HEK293T (cell line): ENCODE results near the gene SPRY1.

Experiments used
- CTCF ChIA-PET: fragments of 350-600 bp; formaldehyde crosslinking; extraction: SDS; loops from one replicate; lab custom pipeline; 2021; ENCODE audit warnings: antibody characterized with exemption, inconsistent platforms; lab: Yijun Ruan, JAX
- POLR2A ChIA-PET: fragments of 350-600 bp; formaldehyde crosslinking; extraction: SDS; loops from one replicate; lab custom pipeline; 2020; ENCODE audit warnings: antibody characterized with exemption, inconsistent platforms; lab: Yijun Ruan, JAX
- DNase-seq: peaks from one replicate; pipeline ENCODE4 v3.0.0; 2012; ENCODE audit warnings: mixed read lengths; ENCODE audit errors: extremely low spot score
- ARNT ChIP-seq: fragments of 450-650 bp; IDR thresholded peaks from 2 replicates; pipeline ENCODE4 v1.6.1; 2017; ENCODE audit warnings: mild to moderate bottlenecking
- BHLHE40 ChIP-seq: fragments of 450-650 bp; IDR thresholded peaks from 2 replicates; pipeline ENCODE4 v1.6.1; 2016; ENCODE audit warnings: mild to moderate bottlenecking, moderate library complexity, borderline replicate concordance
- CTBP1 ChIP-seq: fragments of 450-650 bp; IDR thresholded peaks from 2 replicates; pipeline ENCODE4 v1.6.1; 2016; ENCODE audit warnings: borderline replicate concordance
- ELF4 ChIP-seq: fragments of 450-650 bp; IDR thresholded peaks from 2 replicates; pipeline ENCODE4 v1.6.1; 2017; ENCODE audit warnings: antibody characterized with exemption
- FOXA1 ChIP-seq: fragments of 450-650 bp; IDR thresholded peaks from 2 replicates; pipeline ENCODE4 v1.6.1; 2016; ENCODE audit warnings: mild to moderate bottlenecking
- FOXK2 ChIP-seq: fragments of 450-650 bp; IDR thresholded peaks from 2 replicates; pipeline ENCODE4 v1.6.1; 2016; ENCODE audit warnings: mild to moderate bottlenecking
- FOXM1 ChIP-seq: fragments of 450-650 bp; IDR thresholded peaks from 2 replicates; pipeline ENCODE4 v1.6.1; 2017; ENCODE audit warnings: mild to moderate bottlenecking, borderline replicate concordance
- HDGF ChIP-seq: fragments of 450-650 bp; IDR thresholded peaks from 2 replicates; pipeline ENCODE4 v1.6.1; 2017; ENCODE audit warnings: antibody characterized with exemption, borderline replicate concordance
- L3MBTL2 ChIP-seq: fragments of 450-650 bp; conservative IDR thresholded peaks from 2 replicates; pipeline ENCODE4 v1.6.1; 2016; ENCODE audit warnings: mild to moderate bottlenecking
- LEF1 ChIP-seq: fragments of 450-650 bp; IDR thresholded peaks from 2 replicates; pipeline ENCODE4 v1.6.1; 2017; ENCODE audit warnings: mild to moderate bottlenecking, borderline replicate concordance
- NFRKB ChIP-seq: fragments of 450-650 bp; IDR thresholded peaks from 2 replicates; pipeline ENCODE4 v1.6.1; 2016; ENCODE audit warnings: mild to moderate bottlenecking, moderate library complexity
- SP1 ChIP-seq: fragments of 450-650 bp; IDR thresholded peaks from 2 replicates; pipeline ENCODE4 v1.6.1; 2017
- SUZ12 ChIP-seq: fragments of 450-650 bp; IDR thresholded peaks from 2 replicates; pipeline ENCODE4 v1.6.1; 2016; ENCODE audit warnings: mild to moderate bottlenecking
- TARDBP ChIP-seq: fragments of 450-650 bp; IDR thresholded peaks from 2 replicates; pipeline ENCODE4 v1.6.1; 2016
- ZNF384 ChIP-seq: fragments of 450-650 bp; IDR thresholded peaks from 2 replicates; pipeline ENCODE4 v1.6.1; 2016
- TF ChIP-seq, protein P1 (sequence below): fragments of 450-650 bp; IDR thresholded peaks from 2 replicates; pipeline ENCODE4 v1.6.1; 2016

Gene SPRY1

DNA sequence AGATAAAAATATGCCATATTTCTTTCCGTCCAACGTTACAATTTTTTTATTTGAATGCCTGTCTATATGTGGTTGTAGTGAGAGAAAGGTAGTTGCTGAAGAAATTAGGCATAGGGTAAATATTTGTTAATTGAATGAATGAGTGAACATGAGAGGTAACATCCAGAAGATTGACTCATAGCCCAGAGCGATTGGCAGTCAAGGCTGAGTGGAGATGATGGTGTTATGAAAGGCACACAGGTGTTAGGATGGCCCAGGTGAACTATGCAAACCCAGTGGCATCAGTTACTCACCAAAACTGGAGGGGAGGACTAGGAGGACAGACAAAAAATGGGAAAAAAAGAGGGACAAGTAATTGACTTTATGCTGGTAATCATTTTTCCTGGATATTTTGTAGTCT is 31.7 kb upstream of the SPRY1 start:
- DNase-seq, result no peak
- no peak for TF ChIP-seq CTBP1
- no peak for TF ChIP-seq LEF1
- TF ChIP-seq FOXK2, result no peak
- POLR2A ChIA-PET, result no interaction called here
- CTCF ChIA-PET, result no interaction called here

- DNase-seq, result no peak
- CTCF ChIA-PET, result no interaction called here
- POLR2A ChIA-PET, result no interaction called here
- TF ChIP-seq ELF4 (no peak), ARNT (no peak), LEF1 (no peak)
Measured at GRCh38 chr4:123365412-123365811, 31.2 kb upstream of the SPRY1 start.

GRCh38 chr4:123366144-123366748 is 30.3 kb upstream of the SPRY1 start:
- CTCF ChIA-PET, result no interaction called here
- no peak for TF ChIP-seq ELF4
- TF ChIP-seq, protein P1, sequence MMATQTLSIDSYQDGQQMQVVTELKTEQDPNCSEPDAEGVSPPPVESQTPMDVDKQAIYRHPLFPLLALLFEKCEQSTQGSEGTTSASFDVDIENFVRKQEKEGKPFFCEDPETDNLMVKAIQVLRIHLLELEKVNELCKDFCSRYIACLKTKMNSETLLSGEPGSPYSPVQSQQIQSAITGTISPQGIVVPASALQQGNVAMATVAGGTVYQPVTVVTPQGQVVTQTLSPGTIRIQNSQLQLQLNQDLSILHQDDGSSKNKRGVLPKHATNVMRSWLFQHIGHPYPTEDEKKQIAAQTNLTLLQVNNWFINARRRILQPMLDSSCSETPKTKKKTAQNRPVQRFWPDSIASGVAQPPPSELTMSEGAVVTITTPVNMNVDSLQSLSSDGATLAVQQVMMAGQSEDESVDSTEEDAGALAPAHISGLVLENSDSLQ, result no peak
- no peak for TF ChIP-seq FOXM1
- no peak for TF ChIP-seq TARDBP
- no peak for TF ChIP-seq L3MBTL2
- no peak for TF ChIP-seq SUZ12
- no peak for TF ChIP-seq NFRKB
- TF ChIP-seq BHLHE40, result no peak
- no peak for TF ChIP-seq FOXK2
- no peak for TF ChIP-seq ZNF384
- DNase-seq, result no peak
- POLR2A ChIA-PET, result no interaction called here

- no peak for DNase-seq
- no peak for TF ChIP-seq NFRKB
- TF ChIP-seq, protein P1, result no peak
- no peak for TF ChIP-seq SUZ12
- ChIA-PET POLR2A (no interaction called here), CTCF (no interaction called here)
Measured at GRCh38 chr4:123378794-123379193, 17.8 kb upstream of the SPRY1 start.

DNA sequence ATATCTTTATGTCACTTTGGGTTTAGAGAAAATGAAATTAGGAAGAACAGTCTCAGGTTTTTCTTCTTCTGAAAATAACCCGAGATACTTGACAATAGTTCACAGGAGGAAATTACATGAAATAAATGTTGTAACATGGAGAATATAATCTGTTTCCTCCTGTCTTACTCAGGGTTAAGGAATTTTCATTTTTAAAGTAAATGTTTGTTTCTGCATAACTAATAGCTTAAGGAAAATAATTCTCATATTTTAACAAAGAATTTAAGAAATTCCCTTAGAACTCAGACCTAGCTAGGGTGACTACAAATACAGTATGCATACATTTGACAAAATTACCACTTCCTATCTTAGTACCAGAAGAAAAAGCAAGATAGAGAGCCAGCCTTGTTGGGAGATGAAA is 17.2 kb upstream of the SPRY1 start:
- CTCF ChIA-PET, result no interaction called here
- POLR2A ChIA-PET, result no interaction called here
- no peak for TF ChIP-seq HDGF
- no peak for TF ChIP-seq LEF1
- TF ChIP-seq FOXK2, result no peak
- TF ChIP-seq ELF4, result no peak
- no peak for DNase-seq

DNA sequence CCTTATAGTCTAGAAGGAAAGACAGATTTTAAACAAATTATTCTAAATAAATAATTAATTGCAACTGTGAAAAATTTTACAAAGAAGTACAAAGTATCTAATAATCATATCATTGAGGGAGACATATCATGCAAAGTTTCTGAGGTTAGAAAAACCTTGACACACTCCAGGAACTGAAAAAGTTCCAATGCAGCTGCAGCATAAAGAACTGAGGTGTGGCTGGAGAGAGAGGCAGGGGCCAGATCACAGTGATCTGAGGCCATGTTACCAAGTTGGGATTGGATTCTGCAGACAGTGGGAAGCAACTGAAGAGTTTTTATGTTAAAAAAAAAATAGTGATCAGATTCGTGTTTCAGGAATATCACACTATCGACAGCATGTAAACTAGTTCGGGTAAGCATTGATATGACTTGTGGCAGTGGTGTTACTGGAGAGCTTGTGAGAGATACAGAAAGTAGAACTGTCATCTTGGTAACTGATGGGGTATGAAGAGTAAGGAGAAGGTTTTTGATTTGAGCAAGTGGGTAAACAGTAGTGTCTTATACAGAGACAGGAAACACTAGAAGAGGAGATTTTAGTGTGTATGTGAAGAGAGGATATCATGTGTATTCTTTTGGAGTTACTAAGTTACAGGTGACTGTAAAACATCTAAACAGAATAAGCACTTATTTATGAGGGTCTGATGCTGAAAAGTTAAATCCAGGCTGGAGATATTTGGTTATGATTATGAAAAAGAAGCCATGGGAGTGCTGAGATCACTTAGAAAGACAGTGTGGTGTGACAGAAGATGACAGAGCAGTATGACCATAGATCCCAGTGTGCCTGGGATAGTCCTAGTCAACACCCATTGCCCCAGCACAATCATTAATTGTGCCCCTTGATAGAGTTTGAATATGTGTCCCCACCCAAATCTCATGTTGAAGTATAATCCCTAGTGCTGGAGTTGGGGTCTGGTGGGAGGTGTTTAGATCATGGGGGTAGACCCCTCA is 15.6 kb upstream of the SPRY1 start:
- no peak for DNase-seq
- CTCF ChIA-PET, result no interaction called here
- POLR2A ChIA-PET, result no interaction called here
- TF ChIP-seq ZNF384, result no peak
- TF ChIP-seq L3MBTL2, result no peak

DNA sequence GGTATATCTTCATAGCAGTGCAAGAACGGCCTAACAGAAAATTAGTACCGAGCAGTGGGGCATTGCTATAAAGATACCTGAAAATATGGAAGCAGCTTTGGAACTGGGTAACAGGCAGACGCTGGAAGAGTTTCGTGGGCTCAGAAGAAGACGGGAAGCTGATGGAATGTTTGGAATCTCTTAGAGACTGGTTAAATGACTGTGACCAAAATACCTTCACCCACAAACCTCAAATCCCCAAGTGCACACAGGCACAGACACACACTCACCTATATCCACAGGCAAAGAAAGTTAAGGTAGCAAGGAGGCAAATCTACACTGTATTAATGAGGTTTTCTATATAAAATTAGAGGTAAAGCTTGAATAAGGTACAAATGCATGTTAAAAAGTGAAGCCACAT is 14.6 kb upstream of the SPRY1 start:
- DNase-seq, result no peak
- ChIA-PET POLR2A (no interaction called here), CTCF (no interaction called here)
- no peak for TF ChIP-seq FOXA1
- TF ChIP-seq TARDBP, result no peak
- no peak for TF ChIP-seq SP1
- no peak for TF ChIP-seq LEF1

GRCh38 chr4:123383566-123383965 is 13.0 kb upstream of the SPRY1 start:
- CTCF ChIA-PET, result no interaction called here
- POLR2A ChIA-PET, result no interaction called here
- DNase-seq, result no peak
- no peak for TF ChIP-seq LEF1
- TF ChIP-seq HDGF, result no peak
- no peak for TF ChIP-seq BHLHE40
- no peak for TF ChIP-seq L3MBTL2
- no peak for TF ChIP-seq CTBP1
- TF ChIP-seq, protein P1, result no peak
- no peak for TF ChIP-seq ZNF384
- TF ChIP-seq TARDBP, result no peak
- TF ChIP-seq ELF4, result no peak
- TF ChIP-seq SP1, result no peak
- TF ChIP-seq FOXM1, result no peak
- no peak for TF ChIP-seq ARNT
- no peak for TF ChIP-seq NFRKB
- TF ChIP-seq SUZ12, result no peak
- TF ChIP-seq FOXK2, result no peak
- TF ChIP-seq FOXA1, result no peak
